CD4-positive, alpha-beta T cell treated with Interleukin-6 for 4 hours (primary cell): ENCODE data around the gene SYDE2.
"Not testable (repeated sequence)": the region's sequence is repeated elsewhere in the genome, so short reads cannot be mapped to it uniquely, and the experiment has no call there.

Experiments
- DNase-seq: peaks from one replicate; pipeline ENCODE4 v3.0.0-alpha.2; 2020; ENCODE audit warnings: mixed read lengths

Gene SYDE2

DNA sequence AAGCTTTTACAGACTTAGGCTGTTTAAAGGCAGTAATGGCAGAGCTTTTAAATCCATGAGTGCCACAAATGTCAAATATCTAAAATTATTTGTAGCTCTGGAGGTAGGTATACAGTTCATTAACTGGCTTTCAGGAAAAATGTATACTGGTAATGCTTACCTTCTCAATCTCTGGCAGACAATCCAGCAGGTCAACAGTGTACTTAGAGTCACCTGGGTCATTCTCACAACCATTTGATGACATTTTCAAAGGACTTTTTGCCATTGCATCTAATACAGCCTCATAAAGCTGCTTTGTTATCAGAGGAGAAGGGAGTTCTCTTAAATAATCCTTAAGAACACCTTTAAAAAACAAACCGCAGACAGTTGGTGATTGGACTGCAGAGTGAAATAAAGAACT lies 31.9 kb downstream of the SYDE2 start:
- DNase-seq = no peak

DNA sequence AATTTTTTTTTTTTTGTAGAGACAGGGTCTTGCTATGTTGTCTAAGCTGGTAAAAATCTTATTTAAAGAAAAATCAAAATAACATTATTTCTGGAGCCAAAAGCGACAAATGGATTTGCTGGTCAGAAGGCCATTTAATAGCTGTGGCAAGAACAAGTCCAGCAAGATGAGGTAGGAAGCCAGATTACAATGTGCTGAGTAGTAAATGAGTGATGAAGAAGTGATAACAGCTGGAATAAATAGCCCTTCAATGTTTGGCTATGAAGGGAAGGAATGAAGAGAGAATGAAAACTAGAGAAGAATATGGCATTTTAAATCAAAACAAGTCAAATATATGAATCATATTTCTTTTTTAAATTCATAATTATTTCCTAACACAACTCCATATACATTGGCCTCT lies 34.5 kb downstream of the SYDE2 start:
- DNase-seq = no peak

DNA sequence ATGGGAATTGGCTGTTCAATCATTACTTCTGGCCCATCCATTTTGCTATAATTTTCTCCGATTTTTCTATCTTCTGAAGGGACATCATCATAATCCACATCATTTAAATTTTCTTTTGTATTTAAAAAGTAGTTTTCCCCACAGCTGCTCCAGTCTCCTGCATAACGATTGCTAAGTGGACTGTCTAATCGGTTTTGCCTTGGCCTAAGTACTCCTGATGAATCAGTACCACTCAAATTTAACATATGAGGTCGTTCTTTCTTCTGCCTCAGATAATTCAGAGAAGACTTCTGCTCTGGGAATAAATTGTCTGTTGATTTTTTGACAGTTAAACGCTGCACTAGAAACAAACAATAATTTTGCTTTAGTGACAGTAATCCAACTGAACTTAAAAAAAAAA lies 41.9 kb downstream of the SYDE2 start:
- no peak for DNase-seq

DNA sequence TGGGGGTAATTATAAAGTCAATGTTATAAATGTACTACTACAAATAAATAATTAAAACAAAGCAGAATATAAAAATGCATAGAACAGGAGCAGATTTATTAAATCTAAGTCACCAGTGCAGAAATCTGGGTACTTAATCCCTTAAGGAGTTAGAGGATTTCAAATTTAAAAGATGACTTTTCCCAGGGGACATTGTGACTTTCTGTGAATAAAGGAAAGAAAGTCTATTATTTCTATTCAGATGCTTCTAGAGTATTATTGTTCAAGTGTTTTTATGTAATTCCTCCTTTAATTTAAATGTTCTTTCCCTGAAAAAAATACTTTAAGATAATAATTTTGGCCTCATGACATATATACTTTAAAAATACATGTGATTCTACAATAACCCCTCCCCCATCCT lies 43.4 kb downstream of the SYDE2 start:
- DNase-seq = no peak

DNA sequence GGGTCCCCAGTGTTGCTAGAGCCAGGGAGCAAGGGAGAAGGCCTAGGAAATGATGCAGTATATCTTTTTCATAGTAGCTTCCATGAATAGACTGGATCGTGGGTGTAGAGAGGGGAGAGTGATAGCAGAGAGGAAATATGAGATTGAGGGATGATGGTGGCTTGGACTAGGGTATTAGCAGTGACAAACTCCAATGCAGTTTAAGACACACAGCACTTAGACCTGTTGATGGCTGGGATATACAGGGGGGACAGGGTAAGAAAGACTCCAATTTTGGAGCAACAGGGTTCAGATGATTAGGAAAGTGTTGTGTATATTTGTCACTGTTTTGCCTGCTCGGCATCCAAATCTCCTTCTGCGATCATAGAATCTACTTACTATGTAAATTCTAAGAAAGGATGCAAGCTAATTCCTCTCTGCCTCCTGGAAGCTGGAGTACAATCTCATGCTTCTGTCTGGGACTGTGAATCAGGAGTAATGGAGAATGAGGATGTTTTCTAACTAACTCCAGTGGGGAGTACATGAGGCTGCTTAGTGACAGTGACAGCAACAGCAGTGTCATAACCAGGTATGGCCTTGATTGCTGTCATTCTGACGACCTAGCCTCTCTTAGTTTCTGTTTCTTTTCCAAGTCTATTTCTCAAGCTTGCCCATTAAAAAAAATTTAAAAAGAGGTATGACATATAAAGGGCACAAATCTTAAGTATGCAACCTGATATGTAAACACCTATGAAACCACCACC lies 47.5 kb downstream of the SYDE2 start:
- DNase-seq = no peak

DNA sequence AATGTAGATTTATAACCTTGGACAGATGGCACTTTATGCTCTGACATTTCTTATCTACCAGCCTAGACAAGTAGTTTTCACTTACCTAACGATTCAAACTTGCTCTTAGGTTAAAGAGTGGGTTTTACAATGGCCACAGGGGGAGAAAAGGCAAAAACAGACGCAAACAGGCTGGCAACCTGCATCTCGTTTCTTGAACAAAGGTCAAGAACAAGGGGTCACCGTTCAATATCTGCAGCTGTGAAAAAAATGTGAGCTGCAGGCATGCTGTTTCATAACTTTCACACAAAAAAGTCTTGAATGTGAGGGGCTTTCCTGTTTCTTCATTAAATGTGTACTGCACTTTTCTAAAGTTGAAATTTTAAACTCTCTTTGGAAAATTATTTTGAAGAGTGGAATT lies 49.4 kb downstream of the SYDE2 start:
- no peak for DNase-seq

DNA sequence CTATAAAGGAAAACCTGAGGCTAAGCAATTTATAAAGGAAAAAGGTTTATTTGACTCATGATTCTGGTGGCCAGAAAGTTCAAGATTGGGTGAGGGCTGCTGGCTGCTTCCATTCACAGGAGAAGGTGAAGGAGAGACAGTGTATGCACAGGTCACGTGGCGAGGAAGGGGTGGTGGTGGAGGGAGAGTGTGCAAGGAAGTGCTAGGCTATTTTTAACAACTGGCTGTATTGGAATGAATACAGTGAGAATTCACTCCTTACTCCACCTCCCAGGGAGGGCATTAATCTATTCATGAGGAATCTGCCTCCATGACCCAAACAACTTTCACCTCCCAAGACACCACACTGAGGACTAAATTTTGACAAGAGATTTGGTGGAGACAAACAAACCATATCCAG lies 51.0 kb downstream of the SYDE2 start:
- no peak for DNase-seq

DNA sequence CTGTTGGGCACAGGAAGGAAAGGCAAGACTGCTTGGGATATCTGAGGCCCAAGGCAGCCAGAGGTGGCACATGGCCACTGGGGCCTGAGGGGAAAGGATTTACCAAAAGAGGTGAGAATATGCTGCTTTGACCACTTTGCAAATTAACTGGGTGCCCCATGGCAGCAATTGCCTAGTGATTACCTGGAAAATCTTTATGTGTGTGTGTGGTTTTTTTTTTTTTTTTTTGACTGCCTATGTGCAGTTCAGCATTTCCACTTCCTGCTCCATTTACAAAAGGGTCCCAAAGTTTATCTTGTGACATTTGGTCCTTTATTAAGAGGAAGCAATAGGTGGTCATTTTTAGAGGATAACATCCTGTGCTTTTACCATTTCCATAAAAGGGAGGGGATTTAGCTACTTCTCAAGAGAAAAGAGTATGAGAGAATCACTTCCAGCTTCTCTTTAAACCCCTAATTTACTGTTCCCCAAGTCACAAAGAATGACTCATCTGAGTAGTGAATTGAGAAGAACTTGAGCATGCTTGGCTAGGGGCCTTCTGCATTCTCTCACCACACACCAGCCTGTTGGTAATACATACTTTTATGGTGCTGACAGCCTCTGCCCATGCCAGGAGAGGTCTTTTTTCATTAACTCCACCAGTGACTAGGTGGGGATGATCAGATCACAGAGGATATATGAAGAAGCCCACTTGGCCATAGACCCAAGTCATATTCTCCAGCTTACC lies 52.1 kb downstream of the SYDE2 start:
- DNase-seq = no peak

DNA sequence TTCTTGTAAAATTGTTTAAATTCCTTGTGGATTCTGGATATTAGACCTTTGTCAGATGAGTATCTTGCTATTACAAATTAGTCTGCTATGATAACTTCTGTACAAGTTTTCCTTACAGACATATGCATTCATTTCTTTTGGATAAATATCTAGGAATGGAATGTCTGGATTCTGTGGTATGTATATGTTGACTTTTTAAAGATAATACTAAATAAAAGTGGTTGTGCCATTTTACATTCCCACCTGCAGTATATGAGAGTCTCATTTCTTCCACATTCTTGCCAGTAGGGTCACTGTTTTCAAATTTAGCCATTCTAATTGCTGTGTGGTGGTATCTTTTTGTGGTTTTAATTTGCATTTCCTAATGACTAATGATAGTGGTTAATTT lies 53.9 kb downstream of the SYDE2 start:
- DNase-seq = no peak

DNA sequence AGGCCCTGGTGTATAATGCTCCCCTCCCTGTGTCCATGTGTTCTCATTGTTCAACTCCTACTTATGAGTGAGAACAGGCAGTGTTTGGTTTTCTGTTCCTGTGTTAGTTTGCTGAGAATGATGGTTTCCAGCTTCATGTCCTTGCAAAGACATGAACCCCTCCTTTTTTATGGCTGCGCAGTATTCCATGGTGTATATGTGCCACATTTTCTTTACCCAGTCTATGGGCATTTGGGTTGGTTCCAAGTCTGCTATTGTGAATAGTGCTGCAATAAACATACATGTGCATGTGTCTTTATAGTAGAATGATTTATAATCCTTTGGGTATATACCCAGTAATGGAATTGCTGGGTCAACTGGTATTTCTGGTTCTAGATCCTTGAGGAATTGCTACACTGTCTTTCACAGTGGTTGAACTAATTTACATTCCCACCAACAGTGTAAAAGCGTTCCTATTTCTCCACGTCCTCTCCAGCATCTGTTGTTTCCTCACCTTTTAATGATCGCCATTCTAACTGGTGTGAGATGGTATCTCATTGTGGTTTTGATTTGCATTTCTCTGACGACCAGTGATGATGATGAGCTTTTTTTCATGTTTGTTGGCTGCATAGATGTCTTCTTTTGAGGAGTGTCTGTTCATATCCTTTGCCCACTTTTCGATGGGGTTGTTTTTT lies 54.4 kb downstream of the SYDE2 start:
- not testable (repeated sequence) for DNase-seq

DNA sequence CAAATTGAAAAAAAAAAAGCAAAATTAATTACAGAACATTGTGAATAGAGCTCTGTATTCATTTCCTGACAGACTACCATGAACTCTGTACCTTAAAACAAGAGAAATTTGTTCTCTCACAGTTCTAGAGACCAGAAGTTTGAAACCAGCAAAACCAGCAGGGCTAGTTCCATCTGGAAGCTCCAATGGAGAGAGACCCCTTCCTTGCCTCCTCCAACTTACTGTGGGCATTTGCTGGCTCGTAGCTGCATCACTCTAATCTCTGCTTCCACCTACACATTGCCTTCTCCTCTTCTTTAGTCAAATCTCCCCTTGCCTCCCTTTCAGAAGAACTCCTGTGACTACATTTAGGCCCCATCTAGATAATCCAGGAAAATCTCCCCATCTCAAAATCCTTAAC lies 56.5 kb downstream of the SYDE2 start:
- no peak for DNase-seq

DNA sequence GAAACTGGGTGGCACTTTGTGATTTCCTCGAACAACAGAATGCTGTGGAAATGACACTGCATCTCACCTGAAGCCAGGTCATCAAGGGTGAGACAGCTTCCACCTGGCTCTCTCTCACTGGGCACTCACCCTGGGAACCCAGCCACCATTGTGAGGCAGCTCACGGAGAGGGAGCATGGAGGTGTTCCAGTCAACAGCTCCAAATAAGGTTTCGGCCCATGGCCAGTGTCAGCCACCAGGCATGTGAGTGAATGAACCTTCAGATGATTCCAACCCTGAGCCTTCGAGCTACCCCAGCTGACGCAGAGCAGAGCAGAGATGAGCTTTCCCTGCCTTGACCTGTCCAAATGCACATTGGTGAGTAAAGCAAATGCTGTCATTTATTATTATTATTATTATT lies 58.1 kb downstream of the SYDE2 start:
- DNase-seq = no peak

DNA sequence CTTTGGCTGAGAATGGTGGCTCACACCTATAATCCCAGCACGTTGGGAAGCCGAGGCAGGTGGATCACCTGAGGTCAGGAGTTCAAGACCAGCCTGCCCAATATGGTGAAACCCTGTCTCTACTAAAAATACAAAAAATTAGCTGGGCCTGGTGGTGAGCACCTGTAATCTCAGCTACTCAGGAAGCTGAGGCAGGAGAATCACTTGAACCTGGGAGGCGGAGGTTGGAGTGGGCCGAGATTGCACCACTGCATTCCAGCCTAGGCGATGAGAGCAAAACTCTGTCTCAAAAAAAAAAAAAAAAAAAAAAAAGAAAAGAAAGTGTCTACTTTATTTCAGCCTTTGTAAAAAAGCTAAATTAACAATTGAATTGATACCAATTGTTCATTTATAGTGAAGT lies 62.4 kb downstream of the SYDE2 start:
- not testable (repeated sequence) for DNase-seq

DNA sequence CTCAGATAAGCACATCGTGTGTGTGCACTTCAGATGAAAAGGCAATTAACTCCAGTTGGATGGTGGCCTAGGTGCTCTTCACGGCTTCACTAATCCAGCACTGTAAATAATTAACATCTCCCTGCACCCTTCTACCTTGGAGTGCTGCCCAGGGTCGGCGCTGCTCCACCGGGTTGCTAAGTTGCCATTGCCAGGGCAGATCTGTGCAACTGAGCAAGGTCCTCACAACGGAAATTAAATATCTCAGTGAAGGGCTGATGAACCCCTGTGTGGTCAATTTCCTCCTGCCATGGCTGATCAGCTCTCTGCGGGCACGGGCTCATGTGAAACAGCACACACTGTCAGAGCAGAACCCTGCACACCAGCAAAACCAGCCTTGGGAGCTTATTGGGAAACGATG lies 63.2 kb downstream of the SYDE2 start:
- DNase-seq = no peak

DNA sequence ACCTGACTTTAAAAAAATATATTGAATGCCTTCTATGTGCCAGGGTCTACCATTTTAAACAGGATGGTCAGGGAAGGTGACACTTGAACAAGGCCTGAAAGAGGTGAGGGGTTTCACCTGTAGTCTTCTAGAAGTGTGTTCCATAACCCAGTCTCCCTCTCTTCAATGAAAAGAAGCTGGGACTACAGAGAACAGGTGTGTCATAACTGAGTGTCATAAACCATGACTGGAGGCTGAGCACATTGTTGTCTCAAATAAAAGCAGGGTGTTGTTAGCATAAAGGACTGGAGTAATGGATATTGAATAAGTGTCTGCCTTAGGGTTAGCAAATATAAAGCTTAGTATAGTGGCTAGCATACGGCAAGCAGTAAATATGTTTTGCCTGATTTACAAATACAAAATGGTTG lies 65.4 kb downstream of the SYDE2 start:
- DNase-seq = no peak

DNA sequence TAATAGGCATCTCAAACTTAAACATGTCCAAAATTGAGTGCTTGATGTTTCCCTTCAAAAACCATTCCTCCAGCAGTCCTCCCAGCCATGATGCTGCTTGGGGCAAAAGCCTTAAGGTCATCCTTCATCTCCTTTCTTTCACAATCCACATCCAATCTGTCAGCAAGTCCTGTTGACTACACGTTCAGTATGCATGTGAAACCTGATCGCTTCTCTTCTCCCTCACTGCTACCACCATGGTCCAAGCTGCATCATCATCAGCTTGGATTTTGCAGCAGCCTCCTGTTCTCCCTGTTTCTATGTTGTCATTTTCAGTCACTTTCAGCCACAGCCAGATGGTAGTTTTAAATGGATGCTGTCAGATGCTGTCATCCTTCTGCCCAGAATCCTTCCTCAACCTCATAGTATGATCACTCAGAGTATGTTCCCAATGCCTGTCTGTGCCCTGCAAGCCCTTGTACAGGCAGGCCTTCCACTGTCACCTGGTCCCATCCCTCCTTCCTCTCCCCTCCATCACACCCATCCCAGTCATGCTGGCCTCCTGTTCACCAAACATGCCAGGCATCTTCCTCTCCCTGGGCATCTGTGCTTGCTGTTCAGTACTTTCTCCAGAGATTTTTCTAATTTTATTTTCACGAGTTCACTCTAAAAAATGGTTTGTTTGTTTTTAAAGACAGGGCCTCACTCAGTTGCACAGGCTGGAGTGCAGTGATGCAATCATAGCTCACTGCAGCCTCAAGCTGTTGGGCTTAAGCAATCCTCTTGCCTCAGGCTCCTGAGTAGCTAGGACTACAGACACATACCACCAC lies 66.0 kb downstream of the SYDE2 start:
- no peak for DNase-seq

DNA sequence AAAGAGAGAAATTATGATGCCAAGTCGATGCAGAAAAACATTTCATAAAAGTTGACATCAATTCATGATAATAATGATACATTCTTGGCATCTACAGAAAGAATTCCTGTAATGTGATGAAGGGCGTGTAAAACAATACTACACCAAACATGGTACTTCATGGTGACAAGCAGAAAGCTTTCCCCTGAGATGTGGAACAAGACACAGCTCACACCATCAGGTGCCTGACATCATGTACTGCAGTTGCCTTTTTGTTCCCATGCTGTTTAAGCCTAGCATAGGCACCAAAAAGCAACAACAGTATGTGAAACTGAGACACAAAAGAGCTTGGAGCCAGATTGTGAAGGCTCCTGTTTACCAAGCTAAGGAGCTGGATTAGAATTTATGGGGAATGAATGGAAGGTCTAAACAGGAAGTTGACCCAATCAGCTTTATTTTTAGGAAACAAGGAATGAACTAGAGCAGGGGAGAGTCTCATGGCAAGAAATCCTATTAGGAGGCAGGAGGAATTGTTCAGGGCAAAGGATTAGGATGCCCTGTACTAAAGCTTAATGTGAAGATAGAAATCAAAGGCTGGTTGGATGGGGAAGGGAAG lies 67.2 kb downstream of the SYDE2 start:
- no peak for DNase-seq

DNA sequence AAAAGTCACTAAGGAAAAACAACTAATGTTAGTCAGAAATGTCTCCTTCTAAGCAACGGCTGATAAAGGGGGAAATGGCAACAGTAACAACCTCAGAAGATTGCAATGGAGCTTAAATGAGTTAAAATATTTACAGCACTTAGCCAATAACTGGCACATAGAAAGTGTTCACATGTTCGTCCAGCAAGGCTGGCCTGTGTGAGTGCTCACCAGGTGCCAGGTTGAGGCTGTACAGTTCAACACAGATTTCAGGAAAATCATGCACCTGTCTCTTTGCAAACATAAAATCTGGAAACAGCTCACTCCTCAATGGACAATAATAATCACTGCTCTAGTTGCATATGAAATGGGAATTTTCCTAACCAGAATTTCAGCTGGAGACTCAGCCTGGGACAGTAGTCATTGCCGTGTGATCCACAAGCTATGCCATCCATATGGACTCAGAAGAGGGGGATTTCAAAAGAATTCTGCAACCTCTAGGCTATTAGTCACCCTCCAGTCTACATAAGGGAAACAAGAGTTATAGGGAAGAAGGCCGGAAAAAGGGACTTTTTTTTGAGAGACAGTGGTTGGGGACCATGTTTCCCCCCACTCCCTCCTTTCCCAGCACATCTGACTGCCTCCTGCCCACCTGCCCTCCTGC lies 68.6 kb downstream of the SYDE2 start:
- no peak for DNase-seq

DNA sequence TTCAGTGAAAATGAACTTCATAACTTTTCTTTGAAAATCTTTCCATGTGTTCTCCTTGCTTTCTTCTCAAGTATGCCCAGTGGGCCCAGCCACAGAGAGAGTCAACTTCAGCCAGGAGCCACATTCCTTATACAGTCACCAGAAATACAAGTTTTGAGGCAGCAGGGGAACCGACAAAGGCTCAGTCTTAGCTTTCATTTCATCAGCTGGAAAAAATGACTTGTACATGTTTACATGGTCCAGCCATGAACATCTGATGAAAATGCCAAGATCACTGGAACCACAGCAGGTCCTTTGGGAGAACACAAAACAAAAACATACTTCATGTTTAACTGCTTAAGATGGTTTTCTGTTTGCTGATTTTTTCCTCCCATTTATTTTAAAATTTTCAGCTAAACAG lies 72.5 kb downstream of the SYDE2 start:
- no peak for DNase-seq

DNA sequence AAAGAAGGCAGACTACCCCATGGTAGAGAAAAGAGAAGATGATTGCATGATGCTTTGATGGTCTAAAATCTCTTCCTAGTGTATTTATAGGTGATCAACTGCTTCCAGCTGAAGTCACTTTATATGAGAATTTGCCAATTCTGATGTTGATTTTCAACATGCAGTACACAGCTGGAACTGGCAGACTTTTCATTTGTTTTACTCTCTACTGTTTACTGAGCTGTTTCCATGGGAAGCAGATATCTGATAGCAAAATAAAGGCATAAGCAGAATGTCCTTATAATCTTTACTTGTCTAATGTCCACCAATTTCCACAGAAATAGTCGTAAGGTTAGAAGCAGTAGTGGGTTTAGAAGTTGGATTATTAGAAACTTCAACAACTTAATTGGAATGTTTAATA lies 74.9 kb downstream of the SYDE2 start:
- no peak for DNase-seq

DNA sequence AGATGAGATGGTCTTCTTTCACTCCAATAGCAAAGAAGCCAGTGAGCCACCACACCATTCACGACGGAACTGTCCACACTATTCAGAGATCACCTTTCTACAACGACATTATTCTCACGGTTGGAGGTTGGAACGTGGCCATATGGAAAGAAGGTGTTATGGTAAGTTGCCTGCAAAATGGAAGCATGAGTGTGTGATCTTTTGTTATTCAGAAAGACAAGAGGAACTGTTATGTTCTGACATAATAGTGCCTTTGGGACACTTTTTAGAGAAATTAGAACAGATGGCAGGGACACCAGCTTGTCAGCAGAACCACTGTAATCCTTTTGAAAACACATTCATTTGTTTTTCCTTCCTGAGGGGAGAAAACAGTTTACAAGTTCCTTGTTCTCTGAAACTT lies 76.7 kb downstream of the SYDE2 start:
- DNase-seq = no peak

DNA sequence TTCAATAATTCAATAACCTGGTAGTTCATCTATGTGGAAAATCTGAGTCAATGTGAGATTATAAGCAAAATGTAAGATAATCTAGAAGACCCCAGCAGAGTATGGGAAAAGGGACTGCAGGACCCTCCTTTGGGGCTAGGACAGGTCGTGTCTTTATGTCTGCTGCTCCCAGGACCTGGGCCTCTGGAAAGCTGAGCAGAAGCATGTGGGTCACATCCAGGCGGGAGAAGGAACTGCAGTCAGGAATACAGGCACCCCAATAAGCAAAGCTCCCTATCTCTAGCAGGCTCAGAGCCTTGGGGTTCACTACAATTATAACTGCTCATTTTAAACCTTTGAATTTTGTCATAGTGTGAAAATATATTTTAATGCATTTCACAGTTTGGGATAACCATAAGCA lies 78.6 kb downstream of the SYDE2 start:
- no peak for DNase-seq
